ENCODE measurements around the gene TRIO.

The TRIO gene

DNA sequence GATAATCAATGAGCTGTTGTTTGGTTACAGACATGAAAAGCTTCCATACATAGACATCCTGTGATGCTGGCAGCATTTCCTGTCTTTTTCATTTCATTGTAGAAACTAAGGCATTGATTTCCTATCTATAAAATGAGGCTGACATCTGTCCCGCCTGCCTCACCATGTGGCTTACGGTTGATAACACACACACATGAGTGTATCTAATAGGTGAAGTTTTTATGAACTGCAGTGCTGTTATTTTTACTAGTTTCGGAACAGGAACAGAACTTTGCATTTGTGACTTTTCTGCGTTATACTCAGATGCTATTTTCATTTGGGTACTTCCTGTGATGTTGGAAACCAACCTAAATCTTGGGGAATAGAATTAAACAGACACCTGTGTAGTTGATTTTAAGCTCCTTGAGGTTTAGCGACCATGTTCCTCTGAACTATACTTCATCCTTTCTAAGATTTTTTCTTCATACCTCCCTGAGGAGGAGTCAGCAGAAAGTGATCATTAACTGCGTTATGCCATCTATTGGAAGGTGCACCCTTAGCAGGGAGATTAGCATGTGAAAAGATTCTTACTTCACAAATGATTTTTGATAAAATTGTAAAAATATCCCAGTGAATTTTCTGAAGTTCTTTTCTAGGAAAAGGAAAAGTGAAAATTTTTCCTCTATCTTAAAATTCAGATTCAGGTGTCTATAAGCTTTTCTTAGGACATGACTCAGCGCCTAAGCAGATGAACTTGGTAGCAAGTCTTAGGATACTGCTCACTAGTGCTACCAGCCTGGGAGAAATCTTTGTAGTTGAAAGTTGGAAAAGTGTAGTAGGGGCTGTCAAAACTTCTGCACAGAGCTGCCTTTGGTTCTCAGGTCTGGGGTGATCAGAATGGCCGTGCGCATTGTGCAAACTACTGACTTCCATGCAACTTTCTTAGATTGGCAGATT, 134.5 kb downstream of the TRIO start:
- Histone ChIP-seq H3K27me3 (ENCODE audit: low read length) (no peaks in the 10 kb centered on the region), H3K79me2 (ENCODE audit: insufficient read depth, low read length) (no peaks in the 10 kb centered on the region), H3F3A (ENCODE audit: insufficient read depth) (no peaks in the 10 kb centered on the region), H3K36me3 (ENCODE audit: low read length) (no peaks in the 10 kb centered on the region), H3K9me2 (replicated peaks; ENCODE audit: insufficient read depth, low read length) (no peaks in the 10 kb centered on the region), H4K20me1 (ENCODE audit: low read depth, low read length) (no peaks in the 10 kb centered on the region), H3K4me2 (ENCODE audit: low read depth, low read length, poor library complexity, severe bottlenecking) (no peak overlapping the region), H3K27ac (ENCODE audit: low read depth, low read length) (no peak overlapping the region), H3K9ac (ENCODE audit: low read length) (no peak overlapping the region), H3K9me3 (ENCODE audit: insufficient read depth, low read length) (no peaks in the 10 kb centered on the region), H3K4me3 (ENCODE audit: insufficient read depth, low read length, poor library complexity, severe bottlenecking) (no peak overlapping the region), H2AFZ (ENCODE audit: low read depth, low read length, severe bottlenecking) (no peak overlapping the region)
- TF ChIP-seq, protein P1, sequence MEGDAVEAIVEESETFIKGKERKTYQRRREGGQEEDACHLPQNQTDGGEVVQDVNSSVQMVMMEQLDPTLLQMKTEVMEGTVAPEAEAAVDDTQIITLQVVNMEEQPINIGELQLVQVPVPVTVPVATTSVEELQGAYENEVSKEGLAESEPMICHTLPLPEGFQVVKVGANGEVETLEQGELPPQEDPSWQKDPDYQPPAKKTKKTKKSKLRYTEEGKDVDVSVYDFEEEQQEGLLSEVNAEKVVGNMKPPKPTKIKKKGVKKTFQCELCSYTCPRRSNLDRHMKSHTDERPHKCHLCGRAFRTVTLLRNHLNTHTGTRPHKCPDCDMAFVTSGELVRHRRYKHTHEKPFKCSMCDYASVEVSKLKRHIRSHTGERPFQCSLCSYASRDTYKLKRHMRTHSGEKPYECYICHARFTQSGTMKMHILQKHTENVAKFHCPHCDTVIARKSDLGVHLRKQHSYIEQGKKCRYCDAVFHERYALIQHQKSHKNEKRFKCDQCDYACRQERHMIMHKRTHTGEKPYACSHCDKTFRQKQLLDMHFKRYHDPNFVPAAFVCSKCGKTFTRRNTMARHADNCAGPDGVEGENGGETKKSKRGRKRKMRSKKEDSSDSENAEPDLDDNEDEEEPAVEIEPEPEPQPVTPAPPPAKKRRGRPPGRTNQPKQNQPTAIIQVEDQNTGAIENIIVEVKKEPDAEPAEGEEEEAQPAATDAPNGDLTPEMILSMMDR (IDR thresholded peaks at IDR 0.05; ENCODE audit: insufficient read depth, low read length, poor library complexity, severe bottlenecking) = no peak
- no peak for TF ChIP-seq EZH2phosphoT487 (conservative IDR thresholded peaks at IDR 0.05; ENCODE audit: low read length)

DNA sequence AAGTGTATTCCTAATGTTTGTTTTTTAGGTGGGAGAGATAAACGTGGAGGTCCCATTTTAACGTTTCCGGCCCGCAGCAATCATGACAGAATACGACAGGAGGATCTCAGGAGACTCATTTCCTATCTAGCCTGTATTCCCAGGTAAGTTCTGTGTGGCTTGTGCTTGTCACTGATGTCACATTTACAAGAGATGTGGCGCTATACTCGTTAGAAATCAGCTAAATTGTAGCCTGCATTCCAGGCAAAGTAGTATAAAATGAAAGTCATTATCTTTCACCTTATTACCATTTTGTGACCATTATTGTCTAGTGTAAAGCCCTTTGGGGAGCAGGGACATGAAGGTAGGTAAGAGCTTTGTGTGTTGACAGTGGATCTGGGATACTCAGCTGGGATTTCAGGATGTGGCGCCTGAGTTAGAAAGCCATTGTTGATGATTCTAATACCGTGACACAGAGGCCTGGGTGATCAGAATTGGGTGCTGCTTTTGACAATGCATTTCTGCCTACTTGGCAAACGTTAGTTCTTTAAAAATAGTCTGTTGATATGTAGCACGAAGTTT, 137.2 kb downstream of the TRIO start:
- H3K9me2 ChIP-seq (replicated peaks; ENCODE audit: insufficient read depth, low read length) = no peaks in the 10 kb centered on the region
- no peaks in the 10 kb centered on the region for H3K79me2 ChIP-seq (ENCODE audit: insufficient read depth, low read length)

DNA sequence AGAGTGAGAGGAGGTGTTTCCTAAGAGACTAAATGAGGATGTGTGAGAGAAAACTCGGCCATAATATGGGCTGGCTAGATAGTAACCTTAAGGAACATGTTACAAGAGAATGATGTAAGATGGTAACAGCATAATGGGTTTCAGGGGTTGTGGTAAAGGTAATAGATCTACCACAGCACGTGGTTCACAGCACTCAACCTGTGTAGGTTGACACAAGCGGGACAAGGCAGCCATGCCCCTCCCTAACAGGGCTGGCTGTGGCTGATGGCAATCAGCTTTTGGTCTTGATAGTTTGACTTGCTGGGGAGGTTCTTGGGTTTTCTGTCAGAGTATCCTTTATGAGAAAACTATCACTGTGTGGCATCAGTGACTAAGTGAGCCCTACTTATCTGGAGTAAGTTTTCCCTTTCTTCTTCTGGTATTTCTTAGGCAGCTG, 138.6 kb downstream of the TRIO start:
- H3K79me2 ChIP-seq (ENCODE audit: insufficient read depth, low read length) = no peaks in the 10 kb centered on the region
- H3K4me3 ChIP-seq (ENCODE audit: insufficient read depth, low read length, poor library complexity, severe bottlenecking) = no peak overlapping the region
- no peaks in the 10 kb centered on the region for H3K9me2 ChIP-seq (replicated peaks; ENCODE audit: insufficient read depth, low read length)
- no peak overlapping the region for H3K4me2 ChIP-seq (ENCODE audit: low read depth, low read length, poor library complexity, severe bottlenecking)
- H3F3A ChIP-seq (ENCODE audit: insufficient read depth) = no peaks in the 10 kb centered on the region
- H3K9me3 ChIP-seq (ENCODE audit: insufficient read depth, low read length) = no peaks in the 10 kb centered on the region
- H3K27me3 ChIP-seq (ENCODE audit: low read length) = no peaks in the 10 kb centered on the region
- no peaks in the 10 kb centered on the region for H4K20me1 ChIP-seq (ENCODE audit: low read depth, low read length)
- no peak overlapping the region for H3K27ac ChIP-seq (ENCODE audit: low read depth, low read length)
- no peaks in the 10 kb centered on the region for H3K36me3 ChIP-seq (ENCODE audit: low read length)
- no peak for TF ChIP-seq EZH2phosphoT487 (conservative IDR thresholded peaks at IDR 0.05; ENCODE audit: low read length)
- no peak overlapping the region for H2AFZ ChIP-seq (ENCODE audit: low read depth, low read length, severe bottlenecking)
- H3K9ac ChIP-seq (ENCODE audit: low read length) = no peak overlapping the region

More for the DNA sequence above, 137.2 kb downstream of the TRIO start:
- TF ChIP-seq, protein P1 (IDR thresholded peaks at IDR 0.05; ENCODE audit: insufficient read depth, low read length, poor library complexity, severe bottlenecking) = no peak
- TF ChIP-seq EZH2phosphoT487 (conservative IDR thresholded peaks at IDR 0.05; ENCODE audit: low read length) = no peak
- H2AFZ ChIP-seq (ENCODE audit: low read depth, low read length, severe bottlenecking) = no peak overlapping the region
- no peaks in the 10 kb centered on the region for H3K27me3 ChIP-seq (ENCODE audit: low read length)
- no peak overlapping the region for H3K27ac ChIP-seq (ENCODE audit: low read depth, low read length)
- no peaks in the 10 kb centered on the region for H4K20me1 ChIP-seq (ENCODE audit: low read depth, low read length)
- H3K4me3 ChIP-seq (ENCODE audit: insufficient read depth, low read length, poor library complexity, severe bottlenecking) = no peak overlapping the region
- H3F3A ChIP-seq (ENCODE audit: insufficient read depth) = no peaks in the 10 kb centered on the region
- H3K4me2 ChIP-seq (ENCODE audit: low read depth, low read length, poor library complexity, severe bottlenecking) = no peak overlapping the region
- no peaks in the 10 kb centered on the region for H3K9me3 ChIP-seq (ENCODE audit: insufficient read depth, low read length)
- no peaks in the 10 kb centered on the region for H3K36me3 ChIP-seq (ENCODE audit: low read length)
- H3K9ac ChIP-seq (ENCODE audit: low read length) = no peak overlapping the region

DNA sequence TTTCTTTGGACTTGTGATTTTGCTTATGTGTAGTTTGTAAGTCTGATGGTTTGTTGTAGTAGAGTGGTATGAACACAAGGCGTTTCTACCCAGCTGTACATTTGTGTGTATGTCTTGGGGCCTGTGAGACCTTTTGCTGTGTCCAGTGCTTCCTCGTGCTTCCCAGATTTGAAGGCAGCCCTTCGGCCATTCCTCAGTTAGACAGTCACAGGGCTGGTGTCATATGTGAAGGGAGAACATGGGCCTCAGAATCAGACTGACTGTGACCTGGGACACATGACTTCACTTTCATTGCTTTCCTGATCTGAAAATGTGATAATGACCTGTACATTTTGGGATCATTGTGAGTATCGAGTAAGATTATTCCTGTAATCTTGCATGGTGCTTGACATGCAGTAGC, 140.0 kb downstream of the TRIO start:
- H3F3A ChIP-seq (ENCODE audit: insufficient read depth) = peaks cover 4% of the 10 kb centered on the region; the same call in 1 of the 2 replicates
- H3K36me3 ChIP-seq (ENCODE audit: low read length) = no peaks in the 10 kb centered on the region
- TF ChIP-seq EZH2phosphoT487 (conservative IDR thresholded peaks at IDR 0.05; ENCODE audit: low read length) = no peak
- TF ChIP-seq, protein P1 (IDR thresholded peaks at IDR 0.05; ENCODE audit: insufficient read depth, low read length, poor library complexity, severe bottlenecking) = no peak
- no peak overlapping the region for H3K4me3 ChIP-seq (ENCODE audit: insufficient read depth, low read length, poor library complexity, severe bottlenecking)
- no peaks in the 10 kb centered on the region for H4K20me1 ChIP-seq (ENCODE audit: low read depth, low read length)
- H2AFZ ChIP-seq (ENCODE audit: low read depth, low read length, severe bottlenecking) = no peak overlapping the region
- no peak overlapping the region for H3K9ac ChIP-seq (ENCODE audit: low read length)
- H3K9me3 ChIP-seq (ENCODE audit: insufficient read depth, low read length) = no peaks in the 10 kb centered on the region
- H3K9me2 ChIP-seq (replicated peaks; ENCODE audit: insufficient read depth, low read length) = no peaks in the 10 kb centered on the region
- H3K4me2 ChIP-seq (ENCODE audit: low read depth, low read length, poor library complexity, severe bottlenecking) = no peak overlapping the region
- no peak overlapping the region for H3K27ac ChIP-seq (ENCODE audit: low read depth, low read length)
- no peaks in the 10 kb centered on the region for H3K27me3 ChIP-seq (ENCODE audit: low read length)
- no peaks in the 10 kb centered on the region for H3K79me2 ChIP-seq (ENCODE audit: insufficient read depth, low read length)
